WTC11 (cell line): Measurements from ENCODE around the gene ATF6B. TPM values are rescaled to one million over a fixed set of nuclear protein-coding genes. Genes with fewer than 3 reads are reported as not detected.

Experiments used
- ATAC-seq: fragments of 200-7000 bp; cut with Tn5 transposase; 2 replicates; pipeline ENCODE4 v1.10.0; 2021; ENCODE audit warnings: mild to moderate bottlenecking, moderate library complexity
- CTCF ChIA-PET: fragments of 300-600 bp; sonication (Branson Sonifier 250); formaldehyde crosslinking; loops from one replicate; lab custom pipeline; 2021; ENCODE audit warnings: antibody characterized with exemption; lab: Charles Lee
- POLR2A ChIA-PET: fragments of 350-600 bp; sonication (Branson Sonifier 250); formaldehyde crosslinking; loops from one replicate; lab custom pipeline; 2021; ENCODE audit warnings: antibody characterized with exemption; lab: Charles Lee
- DNase-seq: peaks from one replicate; pipeline ENCODE4 v3.0.0; 2021; ENCODE audit warnings: low spot score
- H3K27ac Mint-ChIP-seq: 2 replicates; pipeline ENCODE4 v1.8.0; 2021; ENCODE audit warnings: mixed read lengths
- H3K27me3 Mint-ChIP-seq: 2 replicates; pipeline ENCODE4 v1.8.0; 2021; ENCODE audit warnings: low read depth, mild to moderate bottlenecking, moderate library complexity, mixed read lengths
- H3K36me3 Mint-ChIP-seq: 2 replicates; pipeline ENCODE4 v1.8.0; 2021; ENCODE audit warnings: mixed read lengths
- H3K4me1 Mint-ChIP-seq: 2 replicates; pipeline ENCODE4 v1.8.0; 2022; ENCODE audit warnings: mixed read lengths
- H3K4me3 Mint-ChIP-seq: 2 replicates; pipeline ENCODE4 v1.8.0; 2021; ENCODE audit warnings: mild to moderate bottlenecking, moderate library complexity, mixed read lengths
- H3K9me3 Mint-ChIP-seq: 2 replicates; pipeline ENCODE4 v1.8.0; 2021; ENCODE audit warnings: mixed read lengths
- CREB1 ChIP-seq: sonication (generic); formaldehyde crosslinking; IDR thresholded peaks from 2 replicates; pipeline ENCODE4 v1.8.0; 2023; ENCODE audit warnings: mild to moderate bottlenecking, missing genetic modification reagents
- ESRRA ChIP-seq: sonication (generic); formaldehyde crosslinking; IDR thresholded peaks from 2 replicates; pipeline ENCODE4 v1.8.1; 2022; ENCODE audit warnings: mild to moderate bottlenecking, missing genetic modification reagents, borderline replicate concordance
- NFATC4 ChIP-seq: fragments of 250-450 bp; sonication (Bioruptor Pico); IDR thresholded peaks from 2 replicates; pipeline ENCODE4 v1.9.0; 2021; ENCODE audit warnings: mild to moderate bottlenecking
- SOX15 ChIP-seq: fragments of 250-450 bp; sonication (Bioruptor Pico); IDR thresholded peaks from 2 replicates; pipeline ENCODE4 v1.9.0; 2021; ENCODE audit warnings: mild to moderate bottlenecking
- TEAD1 ChIP-seq: sonication (generic); formaldehyde crosslinking; IDR thresholded peaks from 2 replicates; pipeline ENCODE4 v1.8.0; 2022; ENCODE audit warnings: mild to moderate bottlenecking, missing genetic modification reagents
- TP53 ChIP-seq: sonication (generic); formaldehyde crosslinking; IDR thresholded peaks from 2 replicates; pipeline ENCODE4 v1.8.1; 2023; ENCODE audit warnings: mild to moderate bottlenecking, missing genetic modification reagents
- total RNA-seq: library from RNA; stranded (reverse); gene quantifications from 3 replicates; pipeline ENCODE4 v1.2.3, GENCODE V29; 2021
- TF ChIP-seq, protein P1 (sequence below): sonication (generic); formaldehyde crosslinking; IDR thresholded peaks from 2 replicates; pipeline ENCODE4 v1.8.1; 2022; ENCODE audit warnings: mild to moderate bottlenecking, missing genetic modification reagents, moderate library complexity, borderline replicate concordance
- TF ChIP-seq, protein P2 (sequence below): fragments of 250-450 bp; sonication (Bioruptor Pico); IDR thresholded peaks from 2 replicates; pipeline ENCODE4 v2.1.2; 2022; ENCODE audit warnings: mild to moderate bottlenecking, moderate library complexity
- TF ChIP-seq, protein P3 (sequence below): fragments of 250-450 bp; sonication (Bioruptor Pico); IDR thresholded peaks from 2 replicates; pipeline ENCODE4 v1.9.0; 2021; ENCODE audit warnings: mild to moderate bottlenecking
- TF ChIP-seq, protein P4 (sequence below): sonication (generic); formaldehyde crosslinking; IDR thresholded peaks from 2 replicates; pipeline ENCODE4 v1.8.0; 2022; ENCODE audit warnings: mild to moderate bottlenecking, missing genetic modification reagents
- TF ChIP-seq, protein P5 (sequence below): fragments of 200-600 bp; IDR thresholded peaks from 2 replicates; pipeline ENCODE4 v1.8.0; 2022; ENCODE audit warnings: antibody characterized with exemption
- TF ChIP-seq, protein P6 (sequence below): sonication (generic); formaldehyde crosslinking; IDR thresholded peaks from 2 replicates; pipeline ENCODE4 v1.8.1; 2022; ENCODE audit warnings: missing genetic modification reagents, borderline replicate concordance
- TF ChIP-seq, protein P7 (sequence below): sonication (generic); formaldehyde crosslinking; IDR thresholded peaks from 2 replicates; pipeline ENCODE4 v1.8.1; 2022; ENCODE audit warnings: mild to moderate bottlenecking, moderate library complexity, missing genetic modification reagents

Gene ATF6B
- total RNA-seq, 1 experiment from 2014 or later = 47.5 TPM

DNA sequence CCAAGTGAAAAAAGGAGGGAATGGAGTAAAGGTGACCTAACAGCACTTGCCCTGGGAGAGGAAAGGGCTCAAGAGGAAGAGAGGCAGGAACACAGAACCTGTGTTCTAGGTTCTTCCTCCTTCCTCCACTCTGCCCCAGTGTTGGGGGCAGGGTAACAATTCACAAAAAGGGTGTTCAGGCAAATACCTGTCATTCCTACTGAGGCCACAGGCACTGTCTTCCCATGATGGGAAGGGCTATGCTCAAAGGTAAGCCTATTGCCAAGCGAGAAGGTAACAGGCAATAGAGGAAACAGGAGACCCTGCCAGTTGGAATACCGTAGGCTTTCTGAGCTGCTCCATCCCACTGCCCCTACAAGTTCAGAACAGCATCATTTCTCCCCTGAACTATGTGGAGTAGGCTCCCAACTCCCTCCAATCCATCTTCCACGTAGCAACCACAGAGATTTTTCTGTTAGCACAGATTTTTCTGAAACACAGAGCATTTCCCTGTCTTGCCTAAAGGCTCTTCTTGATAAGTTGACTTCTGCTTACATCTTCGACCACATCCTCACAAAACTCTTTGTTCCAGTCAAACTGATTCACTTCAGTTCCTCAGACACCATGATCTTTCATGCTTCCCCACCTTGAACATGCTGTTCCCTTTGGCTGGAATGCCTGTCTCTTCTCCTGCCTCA is 45.1 kb upstream of the ATF6B start:
- Mint-ChIP-seq H3K4me3 (no peak overlapping the region), H3K9me3 (no peaks in the 10 kb centered on the region), H3K27ac (peak overlapping the region; percentile 55), H3K27me3 (no peaks in the 10 kb centered on the region), H3K4me1 (peaks cover 29% of the 10 kb centered on the region), H3K36me3 (peaks cover 26% of the 10 kb centered on the region)
- TF ChIP-seq SOX15 (CRISPR knock-in tag) = no peak
- TF ChIP-seq TEAD1 (CRISPR knock-in tag) = no peak
- no peak for TF ChIP-seq CREB1 (CRISPR knock-in tag)
- ATAC-seq (no peak), DNase-seq (no peak)
- CTCF ChIA-PET = interaction anchor here (2.0 kb wide), 1 partner anchor 22 kb away, joined by 7 read pairs; no protein-coding TSS in a partner anchor
- POLR2A ChIA-PET = no interaction called here

DNA sequence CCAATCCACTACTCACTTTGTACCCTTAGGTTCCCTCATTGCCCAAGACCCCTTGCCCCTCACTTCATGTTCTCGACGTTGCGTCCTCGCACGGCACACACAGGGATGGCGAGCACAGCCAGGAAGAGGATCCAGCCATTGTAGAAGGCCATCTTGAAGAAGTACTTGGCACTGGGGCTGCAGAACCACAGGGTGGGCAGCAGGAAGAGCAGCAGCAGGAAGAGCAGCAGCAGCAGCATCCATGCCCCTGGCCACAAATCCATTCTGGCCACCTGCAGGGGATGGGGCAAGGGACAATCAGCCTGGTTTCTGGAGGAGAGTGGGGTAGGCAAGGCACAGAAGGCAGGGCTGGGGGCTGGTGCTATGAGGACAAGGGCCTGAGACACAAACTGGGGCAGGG is 43.2 kb upstream of the ATF6B start:
- Mint-ChIP-seq H3K27me3 (no peaks in the 10 kb centered on the region), H3K27ac (no peak overlapping the region; the same call in 1 of the 2 replicates), H3K4me1 (peaks cover 29% of the 10 kb centered on the region), H3K4me3 (no peak overlapping the region), H3K36me3 (peaks cover 33% of the 10 kb centered on the region), H3K9me3 (no peaks in the 10 kb centered on the region)
- DNase-seq (no peak), ATAC-seq (no peak)
- TF ChIP-seq ESRRA (CRISPR knock-in tag) = no peak
- TF ChIP-seq, protein P1, sequence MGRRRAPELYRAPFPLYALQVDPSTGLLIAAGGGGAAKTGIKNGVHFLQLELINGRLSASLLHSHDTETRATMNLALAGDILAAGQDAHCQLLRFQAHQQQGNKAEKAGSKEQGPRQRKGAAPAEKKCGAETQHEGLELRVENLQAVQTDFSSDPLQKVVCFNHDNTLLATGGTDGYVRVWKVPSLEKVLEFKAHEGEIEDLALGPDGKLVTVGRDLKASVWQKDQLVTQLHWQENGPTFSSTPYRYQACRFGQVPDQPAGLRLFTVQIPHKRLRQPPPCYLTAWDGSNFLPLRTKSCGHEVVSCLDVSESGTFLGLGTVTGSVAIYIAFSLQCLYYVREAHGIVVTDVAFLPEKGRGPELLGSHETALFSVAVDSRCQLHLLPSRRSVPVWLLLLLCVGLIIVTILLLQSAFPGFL (CRISPR knock-in tag) = no peak
- TF ChIP-seq, protein P2, sequence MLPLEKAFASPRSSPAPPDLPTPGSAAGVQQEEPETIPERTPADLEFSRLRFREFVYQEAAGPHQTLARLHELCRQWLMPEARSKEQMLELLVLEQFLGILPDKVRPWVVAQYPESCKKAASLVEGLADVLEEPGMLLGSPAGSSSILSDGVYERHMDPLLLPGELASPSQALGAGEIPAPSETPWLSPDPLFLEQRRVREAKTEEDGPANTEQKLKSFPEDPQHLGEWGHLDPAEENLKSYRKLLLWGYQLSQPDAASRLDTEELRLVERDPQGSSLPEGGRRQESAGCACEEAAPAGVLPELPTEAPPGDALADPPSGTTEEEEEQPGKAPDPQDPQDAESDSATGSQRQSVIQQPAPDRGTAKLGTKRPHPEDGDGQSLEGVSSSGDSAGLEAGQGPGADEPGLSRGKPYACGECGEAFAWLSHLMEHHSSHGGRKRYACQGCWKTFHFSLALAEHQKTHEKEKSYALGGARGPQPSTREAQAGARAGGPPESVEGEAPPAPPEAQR (CRISPR knock-in tag) = no peak
- TF ChIP-seq, protein P3, sequence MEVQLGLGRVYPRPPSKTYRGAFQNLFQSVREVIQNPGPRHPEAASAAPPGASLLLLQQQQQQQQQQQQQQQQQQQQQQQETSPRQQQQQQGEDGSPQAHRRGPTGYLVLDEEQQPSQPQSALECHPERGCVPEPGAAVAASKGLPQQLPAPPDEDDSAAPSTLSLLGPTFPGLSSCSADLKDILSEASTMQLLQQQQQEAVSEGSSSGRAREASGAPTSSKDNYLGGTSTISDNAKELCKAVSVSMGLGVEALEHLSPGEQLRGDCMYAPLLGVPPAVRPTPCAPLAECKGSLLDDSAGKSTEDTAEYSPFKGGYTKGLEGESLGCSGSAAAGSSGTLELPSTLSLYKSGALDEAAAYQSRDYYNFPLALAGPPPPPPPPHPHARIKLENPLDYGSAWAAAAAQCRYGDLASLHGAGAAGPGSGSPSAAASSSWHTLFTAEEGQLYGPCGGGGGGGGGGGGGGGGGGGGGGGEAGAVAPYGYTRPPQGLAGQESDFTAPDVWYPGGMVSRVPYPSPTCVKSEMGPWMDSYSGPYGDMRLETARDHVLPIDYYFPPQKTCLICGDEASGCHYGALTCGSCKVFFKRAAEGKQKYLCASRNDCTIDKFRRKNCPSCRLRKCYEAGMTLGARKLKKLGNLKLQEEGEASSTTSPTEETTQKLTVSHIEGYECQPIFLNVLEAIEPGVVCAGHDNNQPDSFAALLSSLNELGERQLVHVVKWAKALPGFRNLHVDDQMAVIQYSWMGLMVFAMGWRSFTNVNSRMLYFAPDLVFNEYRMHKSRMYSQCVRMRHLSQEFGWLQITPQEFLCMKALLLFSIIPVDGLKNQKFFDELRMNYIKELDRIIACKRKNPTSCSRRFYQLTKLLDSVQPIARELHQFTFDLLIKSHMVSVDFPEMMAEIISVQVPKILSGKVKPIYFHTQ (CRISPR knock-in tag) = no peak
- TF ChIP-seq, protein P4, sequence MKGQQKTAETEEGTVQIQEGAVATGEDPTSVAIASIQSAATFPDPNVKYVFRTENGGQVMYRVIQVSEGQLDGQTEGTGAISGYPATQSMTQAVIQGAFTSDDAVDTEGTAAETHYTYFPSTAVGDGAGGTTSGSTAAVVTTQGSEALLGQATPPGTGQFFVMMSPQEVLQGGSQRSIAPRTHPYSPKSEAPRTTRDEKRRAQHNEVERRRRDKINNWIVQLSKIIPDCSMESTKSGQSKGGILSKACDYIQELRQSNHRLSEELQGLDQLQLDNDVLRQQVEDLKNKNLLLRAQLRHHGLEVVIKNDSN (CRISPR knock-in tag) = no peak
- TF ChIP-seq NFATC4 = no peak
- TF ChIP-seq, protein P5, sequence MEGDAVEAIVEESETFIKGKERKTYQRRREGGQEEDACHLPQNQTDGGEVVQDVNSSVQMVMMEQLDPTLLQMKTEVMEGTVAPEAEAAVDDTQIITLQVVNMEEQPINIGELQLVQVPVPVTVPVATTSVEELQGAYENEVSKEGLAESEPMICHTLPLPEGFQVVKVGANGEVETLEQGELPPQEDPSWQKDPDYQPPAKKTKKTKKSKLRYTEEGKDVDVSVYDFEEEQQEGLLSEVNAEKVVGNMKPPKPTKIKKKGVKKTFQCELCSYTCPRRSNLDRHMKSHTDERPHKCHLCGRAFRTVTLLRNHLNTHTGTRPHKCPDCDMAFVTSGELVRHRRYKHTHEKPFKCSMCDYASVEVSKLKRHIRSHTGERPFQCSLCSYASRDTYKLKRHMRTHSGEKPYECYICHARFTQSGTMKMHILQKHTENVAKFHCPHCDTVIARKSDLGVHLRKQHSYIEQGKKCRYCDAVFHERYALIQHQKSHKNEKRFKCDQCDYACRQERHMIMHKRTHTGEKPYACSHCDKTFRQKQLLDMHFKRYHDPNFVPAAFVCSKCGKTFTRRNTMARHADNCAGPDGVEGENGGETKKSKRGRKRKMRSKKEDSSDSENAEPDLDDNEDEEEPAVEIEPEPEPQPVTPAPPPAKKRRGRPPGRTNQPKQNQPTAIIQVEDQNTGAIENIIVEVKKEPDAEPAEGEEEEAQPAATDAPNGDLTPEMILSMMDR = no peak
- TF ChIP-seq, protein P6, sequence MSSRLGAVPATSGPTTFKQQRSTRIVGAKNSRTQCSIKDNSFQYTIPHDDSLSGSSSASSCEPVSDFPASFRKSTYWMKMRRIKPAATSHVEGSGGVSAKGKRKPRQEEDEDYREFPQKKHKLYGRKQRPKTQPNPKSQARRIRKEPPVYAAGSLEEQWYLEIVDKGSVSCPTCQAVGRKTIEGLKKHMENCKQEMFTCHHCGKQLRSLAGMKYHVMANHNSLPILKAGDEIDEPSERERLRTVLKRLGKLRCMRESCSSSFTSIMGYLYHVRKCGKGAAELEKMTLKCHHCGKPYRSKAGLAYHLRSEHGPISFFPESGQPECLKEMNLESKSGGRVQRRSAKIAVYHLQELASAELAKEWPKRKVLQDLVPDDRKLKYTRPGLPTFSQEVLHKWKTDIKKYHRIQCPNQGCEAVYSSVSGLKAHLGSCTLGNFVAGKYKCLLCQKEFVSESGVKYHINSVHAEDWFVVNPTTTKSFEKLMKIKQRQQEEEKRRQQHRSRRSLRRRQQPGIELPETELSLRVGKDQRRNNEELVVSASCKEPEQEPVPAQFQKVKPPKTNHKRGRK (CRISPR knock-in tag) = no peak
- TF ChIP-seq TP53 (CRISPR knock-in tag) = no peak
- TF ChIP-seq, protein P7, sequence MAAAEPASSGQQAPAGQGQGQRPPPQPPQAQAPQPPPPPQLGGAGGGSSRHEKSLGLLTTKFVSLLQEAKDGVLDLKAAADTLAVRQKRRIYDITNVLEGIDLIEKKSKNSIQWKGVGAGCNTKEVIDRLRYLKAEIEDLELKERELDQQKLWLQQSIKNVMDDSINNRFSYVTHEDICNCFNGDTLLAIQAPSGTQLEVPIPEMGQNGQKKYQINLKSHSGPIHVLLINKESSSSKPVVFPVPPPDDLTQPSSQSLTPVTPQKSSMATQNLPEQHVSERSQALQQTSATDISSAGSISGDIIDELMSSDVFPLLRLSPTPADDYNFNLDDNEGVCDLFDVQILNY = no peak
- ChIA-PET CTCF (interaction anchor here (0.7 kb wide), 1 partner anchor 23 kb away, joined by 3 read pairs; no protein-coding TSS in a partner anchor), POLR2A (no interaction called here)
